OCI-LY3 (cell line): ENCODE results near the gene MYL6B.
A peak's percentile ranks its signal among the peaks of the same experiment; 100 is the strongest.

Experiments
- H2AFZ ChIP-seq: fragments of 200-600, 300-600 bp; shearing (Covaris generic); 2 replicates; pipeline ENCODE4 v1.6.0; 2014; ENCODE audit warnings: antibody characterized with exemption, low read depth, low read length
- H3K27ac ChIP-seq: fragments of 200-600, 300-600 bp; sonication (generic); 2 replicates; pipeline ENCODE4 v1.5.1; 2014; ENCODE audit warnings: mild to moderate bottlenecking, low read length, moderate library complexity, mixed read lengths
- H3K27me3 ChIP-seq: fragments of 200-600, 300-600 bp; sonication (generic); 2 replicates; pipeline ENCODE4 v1.6.1; 2014; ENCODE audit warnings: low read depth, low read length, mixed read lengths
- H3K36me3 ChIP-seq: fragments of 200-600, 300-600 bp; sonication (generic); replicated peaks from 2 replicates; pipeline ENCODE3; 2014; ENCODE audit warnings: low read depth, low read length, mixed read lengths
- H3K4me1 ChIP-seq: fragments of 300-600, 200-600 bp; sonication (generic); 2 replicates; pipeline ENCODE4 v1.6.1; 2014; ENCODE audit warnings: low read length, mixed read lengths
- H3K4me2 ChIP-seq: fragments of 200-600, 300-600 bp; sonication (generic); 2 replicates; pipeline ENCODE4 v1.6.1; 2014; ENCODE audit warnings: low read length, mixed read lengths
- H3K4me3 ChIP-seq: fragments of 300-600, 200-600 bp; sonication (generic); 2 replicates; pipeline ENCODE4 v1.5.1; 2014; ENCODE audit warnings: antibody characterized with exemption, mild to moderate bottlenecking, low read length, moderate library complexity
- H3K79me2 ChIP-seq: fragments of 300-600, 200-600 bp; shearing (Covaris generic); 2 replicates; pipeline ENCODE4 v1.6.1; 2014; ENCODE audit warnings: mild to moderate bottlenecking, low read length, mixed read lengths
- H3K9ac ChIP-seq: fragments of 300-600, 200-600 bp; shearing (Covaris generic); 2 replicates; pipeline ENCODE4 v1.6.0; 2014; ENCODE audit warnings: mild to moderate bottlenecking, low read length, moderate library complexity
- H3K9me3 ChIP-seq: fragments of 200-600, 300-600 bp; shearing (Covaris generic); 2 replicates; pipeline ENCODE4 v1.6.1; 2014; ENCODE audit warnings: low read length, mixed read lengths; ENCODE audit not compliant: insufficient read depth
- H4K20me1 ChIP-seq: fragments of 200-600, 300-600 bp; sonication (generic); 2 replicates; pipeline ENCODE4 v1.6.1; 2016; ENCODE audit warnings: low read length, mixed read lengths; ENCODE audit not compliant: insufficient read depth
- EZH2phosphoT487 ChIP-seq: fragments of 200-600 bp; shearing (Covaris generic); IDR thresholded peaks from 2 replicates; pipeline ENCODE4 v1.6.1; 2018; ENCODE audit warnings: antibody characterized with exemption, mixed run types, low read depth
- TF ChIP-seq, protein P1 (sequence below): fragments of 200-600, 300-600 bp; sonication (generic); IDR thresholded peaks from 2 replicates; pipeline ENCODE4 v1.5.1; 2014; ENCODE audit warnings: antibody characterized with exemption, low read length, low read depth

Gene MYL6B

DNA sequence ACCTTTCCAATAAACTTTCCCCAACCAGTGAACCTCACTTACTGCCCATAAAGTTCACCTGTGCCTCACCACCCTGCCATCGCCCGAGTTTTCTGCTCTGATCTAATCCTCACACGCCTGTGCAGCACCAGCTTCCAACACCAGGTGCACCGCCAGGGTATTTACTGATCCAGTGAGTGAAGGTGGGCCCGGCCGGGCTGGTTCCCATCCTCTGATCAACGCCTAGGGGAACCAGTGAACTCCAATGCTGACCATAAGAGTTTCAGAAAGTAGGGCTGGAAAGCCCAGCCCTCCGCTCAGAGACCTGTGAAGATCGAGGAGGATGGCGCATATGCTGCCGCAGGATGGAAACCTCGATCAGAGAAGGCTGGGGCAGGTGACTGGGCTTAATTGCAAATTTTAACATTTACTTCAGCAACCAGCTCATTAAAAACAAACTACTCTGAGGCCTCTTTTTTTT is 685 bp upstream of the MYL6B start:
- H3K36me3 ChIP-seq, result no peaks in the 10 kb centered on the region
- peak overlapping the region; percentile 88 for H2AFZ ChIP-seq
- H3K27me3 ChIP-seq, result no peaks in the 10 kb centered on the region
- no peaks in the 10 kb centered on the region for H4K20me1 ChIP-seq
- peak overlapping the region; percentile 86 for H3K9ac ChIP-seq
- H3K4me1 ChIP-seq, result peaks cover 11% of the 10 kb centered on the region
- no peaks in the 10 kb centered on the region for H3K9me3 ChIP-seq
- no peak for TF ChIP-seq EZH2phosphoT487
- TF ChIP-seq, protein P1, sequence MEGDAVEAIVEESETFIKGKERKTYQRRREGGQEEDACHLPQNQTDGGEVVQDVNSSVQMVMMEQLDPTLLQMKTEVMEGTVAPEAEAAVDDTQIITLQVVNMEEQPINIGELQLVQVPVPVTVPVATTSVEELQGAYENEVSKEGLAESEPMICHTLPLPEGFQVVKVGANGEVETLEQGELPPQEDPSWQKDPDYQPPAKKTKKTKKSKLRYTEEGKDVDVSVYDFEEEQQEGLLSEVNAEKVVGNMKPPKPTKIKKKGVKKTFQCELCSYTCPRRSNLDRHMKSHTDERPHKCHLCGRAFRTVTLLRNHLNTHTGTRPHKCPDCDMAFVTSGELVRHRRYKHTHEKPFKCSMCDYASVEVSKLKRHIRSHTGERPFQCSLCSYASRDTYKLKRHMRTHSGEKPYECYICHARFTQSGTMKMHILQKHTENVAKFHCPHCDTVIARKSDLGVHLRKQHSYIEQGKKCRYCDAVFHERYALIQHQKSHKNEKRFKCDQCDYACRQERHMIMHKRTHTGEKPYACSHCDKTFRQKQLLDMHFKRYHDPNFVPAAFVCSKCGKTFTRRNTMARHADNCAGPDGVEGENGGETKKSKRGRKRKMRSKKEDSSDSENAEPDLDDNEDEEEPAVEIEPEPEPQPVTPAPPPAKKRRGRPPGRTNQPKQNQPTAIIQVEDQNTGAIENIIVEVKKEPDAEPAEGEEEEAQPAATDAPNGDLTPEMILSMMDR, result peak; percentile 34
- H3K4me3 ChIP-seq, result peak overlapping the region; percentile 91
- peak overlapping the region; percentile 78 for H3K27ac ChIP-seq
- H3K4me2 ChIP-seq, result peak overlapping the region; percentile 91
- H3K79me2 ChIP-seq, result peaks cover 8% of the 10 kb centered on the region; the same call in 1 of the 2 replicates

- H3K79me2 ChIP-seq, result peaks cover 8% of the 10 kb centered on the region; the same call in 1 of the 2 replicates
- H3K9me3 ChIP-seq, result no peaks in the 10 kb centered on the region
- peaks cover 17% of the 10 kb centered on the region for H3K4me1 ChIP-seq
- TF ChIP-seq, protein P1, result no peak
- TF ChIP-seq EZH2phosphoT487, result no peak
- peak overlapping the region; percentile 94 for H3K4me2 ChIP-seq
- H2AFZ ChIP-seq, result peak overlapping the region; percentile 6; the same call in 1 of the 2 replicates
- H3K4me3 ChIP-seq, result peak overlapping the region; percentile 91
- H3K36me3 ChIP-seq, result no peaks in the 10 kb centered on the region
- no peaks in the 10 kb centered on the region for H4K20me1 ChIP-seq
- H3K27ac ChIP-seq, result no peak overlapping the region
- no peaks in the 10 kb centered on the region for H3K27me3 ChIP-seq
- peak overlapping the region; percentile 86 for H3K9ac ChIP-seq
Measured at GRCh38 chr12:56152756-56153677, 630 bp downstream of the MYL6B start.

DNA sequence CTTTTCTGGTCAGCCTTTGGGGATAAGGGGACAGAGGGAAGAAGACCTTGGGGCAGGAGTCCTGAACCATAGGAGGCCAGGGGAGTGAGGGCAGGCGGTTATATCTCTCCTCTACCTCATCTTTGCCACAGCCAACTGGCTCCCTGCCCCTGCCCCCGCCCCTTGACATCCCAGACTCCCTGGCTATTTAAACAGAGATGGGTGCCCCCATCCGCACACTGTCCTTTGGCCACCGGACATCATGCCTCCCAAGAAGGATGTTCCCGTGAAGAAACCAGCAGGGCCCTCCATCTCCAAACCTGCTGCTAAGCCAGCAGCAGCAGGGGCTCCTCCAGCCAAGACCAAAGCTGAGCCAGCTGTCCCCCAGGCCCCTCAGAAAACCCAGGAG is 1.3 kb downstream of the MYL6B start:
- Histone ChIP-seq H3K36me3 (peaks cover 2% of the 10 kb centered on the region), H3K9me3 (no peaks in the 10 kb centered on the region), H3K27me3 (no peaks in the 10 kb centered on the region), H3K27ac (no peak overlapping the region), H3K4me1 (peaks cover 17% of the 10 kb centered on the region), H3K79me2 (peaks cover 14% of the 10 kb centered on the region), H4K20me1 (no peaks in the 10 kb centered on the region), H3K9ac (no peak overlapping the region), H2AFZ (no peak overlapping the region), H3K4me2 (peak overlapping the region; percentile 94), H3K4me3 (no peak overlapping the region)
- TF ChIP-seq, protein P1, result no peak
- TF ChIP-seq EZH2phosphoT487, result no peak

DNA sequence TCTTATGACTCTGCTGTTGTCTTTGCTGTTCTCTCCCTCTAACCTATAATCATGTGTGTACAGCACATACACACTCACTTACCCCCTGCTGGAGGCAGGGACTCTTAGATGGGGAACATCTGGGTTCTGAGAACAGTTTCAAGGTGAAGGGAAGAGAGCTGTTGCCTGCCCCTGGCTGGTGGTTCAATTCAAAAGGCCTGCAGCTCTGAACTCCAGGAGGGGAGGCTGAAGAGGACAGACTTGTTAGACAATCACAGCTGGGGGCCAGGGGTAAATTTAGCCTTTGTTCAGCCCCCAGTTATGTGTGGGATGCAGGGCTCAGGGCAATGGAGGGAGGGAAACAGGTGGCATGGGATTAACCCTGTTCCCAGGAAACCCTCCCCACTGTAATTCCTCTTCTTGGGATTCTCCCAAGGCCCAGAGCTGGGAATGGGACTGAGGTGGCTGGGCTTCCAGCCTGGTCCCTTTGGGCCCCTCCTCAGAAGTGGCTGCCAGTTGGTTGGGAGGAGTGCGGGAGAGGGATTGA is 1.9 kb downstream of the MYL6B start:
- peaks cover 8% of the 10 kb centered on the region for H3K36me3 ChIP-seq
- H3K4me3 ChIP-seq, result no peak overlapping the region
- H4K20me1 ChIP-seq, result peaks cover 4% of the 10 kb centered on the region; the same call in 1 of the 2 replicates
- no peak overlapping the region for H2AFZ ChIP-seq
- peaks cover 20% of the 10 kb centered on the region for H3K79me2 ChIP-seq
- no peak overlapping the region for H3K4me2 ChIP-seq
- H3K9ac ChIP-seq, result no peak overlapping the region
- H3K27ac ChIP-seq, result no peak overlapping the region
- TF ChIP-seq, protein P1, result no peak
- no peak for TF ChIP-seq EZH2phosphoT487
- no peaks in the 10 kb centered on the region for H3K27me3 ChIP-seq
- peaks cover 17% of the 10 kb centered on the region for H3K4me1 ChIP-seq
- no peaks in the 10 kb centered on the region for H3K9me3 ChIP-seq
